GM18907 (cell line): Measurements from ENCODE around the gene PEX26.

ENCODE experiments used
- ATAC-seq: cut with Tn5 transposase; IDR thresholded peaks from one replicate; pipeline ENCODE4 v1.9.1; 2021; ENCODE audit warnings: mild to moderate bottlenecking, moderate library complexity; ENCODE audit not compliant: unreplicated experiment

PEX26 gene

GRCh38 chr22:18152519-18152918 is 74.7 kb downstream of the PEX26 start:
- no peak for ATAC-seq

- ATAC-seq: no peak
Observed at GRCh38 chr22:18154821-18155390, 77.1 kb downstream of the PEX26 start.
